PC-3 (cell line): ENCODE data around the gene PDLIM5. TPM values are rescaled to one million over a fixed set of nuclear protein-coding genes. Genes with fewer than 3 reads are reported as not detected.

Experiments
- ATAC-seq: fragments of 200-7000 bp; cut with Tn5 transposase; 2 replicates; pipeline ENCODE4 v1.9.1; 2020; ENCODE audit warnings: mild to moderate bottlenecking, moderate library complexity
- BruUV-seq: library from RNA; stranded (reverse); fragments of 400-500 nt; replicated peaks from 2 replicates; lab custom pipeline; 2021; lab: Mats Ljungman, UMichigan
- CTCF ChIA-PET: fragments of 300-600 bp; sonication (Branson Sonifier 250); formaldehyde crosslinking; loops from one replicate; lab custom pipeline; 2022; ENCODE audit warnings: antibody characterized with exemption; lab: Charles Lee
- POLR2A ChIA-PET: fragments of 300-600 bp; sonication (Branson Sonifier 250); formaldehyde crosslinking; loops from one replicate; lab custom pipeline; 2022; ENCODE audit warnings: antibody characterized with exemption; ENCODE audit not compliant: unreplicated experiment; lab: Charles Lee
- DNase-seq: peaks from one replicate; pipeline ENCODE4 v3.0.0-alpha.2; 2015
- H2AFZ ChIP-seq: fragments of 300-600 bp; sonication (generic); 2 replicates; pipeline ENCODE4 v1.6.0; 2016; ENCODE audit warnings: antibody characterized with exemption, low read length
- H3F3A ChIP-seq: fragments of 300-600 bp; sonication (generic); one replicate; pipeline ENCODE4 v1.6.0; 2017; ENCODE audit warnings: antibody characterized with exemption, low read length, control low read depth, mild to moderate bottlenecking; ENCODE audit not compliant: unreplicated experiment
- H3K27ac ChIP-seq: fragments of 300-600 bp; sonication (generic); 2 replicates; pipeline ENCODE4 v1.5.1; 2016; ENCODE audit warnings: mild to moderate bottlenecking, low read length
- H3K27me3 ChIP-seq: fragments of 300-600 bp; sonication (generic); 2 replicates; pipeline ENCODE4 v1.6.1; 2016; ENCODE audit warnings: low read length, mixed read lengths
- H3K36me3 ChIP-seq: fragments of 300-600 bp; sonication (generic); 2 replicates; pipeline ENCODE4 v1.6.1; 2016; ENCODE audit warnings: low read depth, mixed run types, low read length, mixed read lengths
- H3K4me1 ChIP-seq: fragments of 300-600 bp; sonication (generic); 2 replicates; pipeline ENCODE4 v1.5.1; 2016; ENCODE audit warnings: low read length; ENCODE audit not compliant: insufficient read depth
- H3K4me2 ChIP-seq: fragments of 300-600 bp; sonication (generic); 2 replicates; pipeline ENCODE4 v1.6.0; 2016; ENCODE audit warnings: low read length
- H3K4me3 ChIP-seq: fragments of 300-600 bp; sonication (generic); 2 replicates; pipeline ENCODE4 v1.5.1; 2016; ENCODE audit warnings: mild to moderate bottlenecking, low read length, mixed read lengths
- H3K79me2 ChIP-seq: fragments of 300-600 bp; sonication (generic); 2 replicates; pipeline ENCODE4 v1.6.1; 2017; ENCODE audit warnings: low read length, mixed read lengths
- H3K9ac ChIP-seq: fragments of 300-600 bp; sonication (generic); 2 replicates; pipeline ENCODE4 v1.6.0; 2016; ENCODE audit warnings: mild to moderate bottlenecking, low read length
- H3K9me2 ChIP-seq: fragments of 300-600 bp; sonication (generic); replicated peaks from 2 replicates; pipeline ENCODE4 v1.6.1; 2016; ENCODE audit warnings: mixed run types, low read length, mixed read lengths
- H3K9me3 ChIP-seq: fragments of 300-600 bp; sonication (generic); 2 replicates; pipeline ENCODE4 v1.6.1; 2016; ENCODE audit warnings: low read length, mixed read lengths
- H4K20me1 ChIP-seq: fragments of 300-600 bp; sonication (generic); 2 replicates; pipeline ENCODE4 v1.6.1; 2016; ENCODE audit warnings: low read length, mixed read lengths
- EZH2 ChIP-seq: fragments of 300-600 bp; sonication (generic); IDR thresholded peaks from one replicate; pipeline ENCODE4 v1.6.1; 2017; ENCODE audit warnings: antibody characterized with exemption, mild to moderate bottlenecking, low read length; ENCODE audit not compliant: unreplicated experiment
- EZH2phosphoT487 ChIP-seq: fragments of 300-600 bp; sonication (generic); IDR thresholded peaks from 2 replicates; pipeline ENCODE4 v1.6.1; 2018; ENCODE audit warnings: mild to moderate bottlenecking, antibody characterized with exemption, low read length, borderline replicate concordance
- intact Hi-C: fragments of 100-400 bp; cut with micrococcal nuclease; formaldehyde crosslinking; loops from 2 replicates; pipeline ENCODE4 v1.9.0; 2023
- total RNA-seq: library from RNA; depleted of rRNA; stranded (reverse); fragments of >200 nt; gene quantifications from 2 replicates; pipeline ENCODE4 v1.2.3, GENCODE V29; 2014
- TF ChIP-seq, protein P1 (sequence below): fragments of 300-600 bp; sonication (generic); conservative IDR thresholded peaks from 2 replicates; pipeline ENCODE4 v1.5.1; 2017; ENCODE audit warnings: antibody characterized with exemption, low read depth, mild to moderate bottlenecking, low read length

Gene PDLIM5
- total RNA-seq, 1 experiment from 2014 or later = 57.8 TPM

DNA sequence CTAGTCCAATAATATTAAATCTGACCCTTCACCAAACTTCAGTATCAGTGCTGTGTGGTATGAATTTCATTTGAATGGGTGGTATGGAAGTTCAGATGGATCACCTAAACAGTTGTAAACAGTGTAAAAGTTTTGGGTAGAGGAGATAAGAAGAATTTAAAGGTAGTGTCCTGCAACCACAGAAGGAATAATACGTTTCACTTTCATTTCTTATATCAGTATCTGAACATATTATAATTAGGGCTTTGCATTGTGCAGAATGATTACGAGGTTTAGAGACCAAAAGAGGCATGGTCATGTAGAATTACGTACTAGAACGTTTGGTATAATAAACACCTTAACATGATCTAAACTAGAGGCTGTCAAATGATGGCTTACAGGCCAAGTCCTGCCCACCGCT, 116.1 kb downstream of the PDLIM5 start:
- no peaks in the 10 kb centered on the region for H4K20me1 ChIP-seq
- DNase-seq (no peak), ATAC-seq (no peak)
- TF ChIP-seq EZH2phosphoT487 = no peak
- TF ChIP-seq, protein P1, sequence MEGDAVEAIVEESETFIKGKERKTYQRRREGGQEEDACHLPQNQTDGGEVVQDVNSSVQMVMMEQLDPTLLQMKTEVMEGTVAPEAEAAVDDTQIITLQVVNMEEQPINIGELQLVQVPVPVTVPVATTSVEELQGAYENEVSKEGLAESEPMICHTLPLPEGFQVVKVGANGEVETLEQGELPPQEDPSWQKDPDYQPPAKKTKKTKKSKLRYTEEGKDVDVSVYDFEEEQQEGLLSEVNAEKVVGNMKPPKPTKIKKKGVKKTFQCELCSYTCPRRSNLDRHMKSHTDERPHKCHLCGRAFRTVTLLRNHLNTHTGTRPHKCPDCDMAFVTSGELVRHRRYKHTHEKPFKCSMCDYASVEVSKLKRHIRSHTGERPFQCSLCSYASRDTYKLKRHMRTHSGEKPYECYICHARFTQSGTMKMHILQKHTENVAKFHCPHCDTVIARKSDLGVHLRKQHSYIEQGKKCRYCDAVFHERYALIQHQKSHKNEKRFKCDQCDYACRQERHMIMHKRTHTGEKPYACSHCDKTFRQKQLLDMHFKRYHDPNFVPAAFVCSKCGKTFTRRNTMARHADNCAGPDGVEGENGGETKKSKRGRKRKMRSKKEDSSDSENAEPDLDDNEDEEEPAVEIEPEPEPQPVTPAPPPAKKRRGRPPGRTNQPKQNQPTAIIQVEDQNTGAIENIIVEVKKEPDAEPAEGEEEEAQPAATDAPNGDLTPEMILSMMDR = no peak
- TF ChIP-seq EZH2 = no peak
- no TSS peak for BruUV-seq
- CTCF ChIA-PET = no interaction called here
- no peak overlapping the region for H2AFZ ChIP-seq
- POLR2A ChIA-PET = no interaction called here
- H3K36me3 ChIP-seq = no peaks in the 10 kb centered on the region
- H3K4me1 ChIP-seq = no peaks in the 10 kb centered on the region
- H3K9me3 ChIP-seq = no peaks in the 10 kb centered on the region
- no peak overlapping the region for H3K4me3 ChIP-seq
- no peak overlapping the region for H3K27ac ChIP-seq
- no peak overlapping the region for H3K9ac ChIP-seq
- H3K79me2 ChIP-seq = peaks cover 7% of the 10 kb centered on the region; the same call in 1 of the 2 replicates
- no peaks in the 10 kb centered on the region for H3F3A ChIP-seq
- no peaks in the 10 kb centered on the region for H3K9me2 ChIP-seq
- intact Hi-C loops = no loop called here
- no peaks in the 10 kb centered on the region for H3K27me3 ChIP-seq
- H3K4me2 ChIP-seq = no peak overlapping the region

DNA sequence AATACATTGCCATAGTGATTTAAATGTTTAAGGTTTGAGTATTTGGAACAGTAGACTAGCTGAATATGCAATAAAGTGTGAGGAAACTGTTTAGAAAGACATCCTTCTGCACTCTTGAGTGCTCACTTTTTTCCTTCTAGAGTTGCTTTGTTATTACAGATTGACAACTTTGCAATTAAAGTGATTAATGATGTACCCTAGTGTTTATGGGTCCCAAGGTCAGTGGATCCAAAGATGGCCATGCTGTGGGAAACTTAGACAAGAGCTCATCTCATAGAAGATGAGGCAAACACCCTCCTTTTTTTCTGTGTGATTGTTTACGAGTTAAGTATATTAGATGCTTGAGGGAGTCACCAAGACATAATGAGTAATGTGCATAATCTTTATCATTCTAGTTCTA, 118.8 kb downstream of the PDLIM5 start:
- CTCF ChIA-PET = no interaction called here
- H3K4me2 ChIP-seq = no peak overlapping the region
- no peak overlapping the region for H3K4me3 ChIP-seq
- TF ChIP-seq, protein P1 = no peak
- no peak for TF ChIP-seq EZH2phosphoT487
- no peak for TF ChIP-seq EZH2
- no peak for ATAC-seq
- POLR2A ChIA-PET = no interaction called here
- no peaks in the 10 kb centered on the region for H3K4me1 ChIP-seq
- H3F3A ChIP-seq = no peaks in the 10 kb centered on the region
- no peak overlapping the region for H3K9ac ChIP-seq
- no peaks in the 10 kb centered on the region for H4K20me1 ChIP-seq
- DNase-seq = no peak
- H3K27me3 ChIP-seq = no peaks in the 10 kb centered on the region
- intact Hi-C loops = no loop called here
- BruUV-seq = no TSS peak
- no peaks in the 10 kb centered on the region for H3K9me2 ChIP-seq
- no peak overlapping the region for H2AFZ ChIP-seq
- H3K79me2 ChIP-seq = no peaks in the 10 kb centered on the region
- no peaks in the 10 kb centered on the region for H3K36me3 ChIP-seq
- no peaks in the 10 kb centered on the region for H3K9me3 ChIP-seq
- H3K27ac ChIP-seq = no peak overlapping the region

DNA sequence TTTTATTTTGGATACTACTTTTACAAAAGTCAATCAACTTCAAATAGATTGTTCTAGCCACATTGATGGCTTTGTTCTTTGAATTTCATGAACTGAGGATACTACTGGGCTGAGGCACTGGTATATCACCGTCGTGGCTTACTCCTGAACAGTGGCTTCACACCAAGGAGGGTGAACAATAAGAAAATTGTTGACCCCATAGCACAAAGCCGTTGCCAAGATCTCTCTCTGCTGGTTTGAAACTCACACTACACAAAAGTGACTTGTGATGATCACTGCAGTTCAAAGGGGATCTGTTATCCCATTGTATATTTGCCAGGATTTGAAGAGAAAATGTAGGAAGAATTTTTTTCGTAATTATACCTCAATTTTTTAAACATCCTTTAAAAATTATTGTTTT, 119.6 kb downstream of the PDLIM5 start:
- Histone ChIP-seq H3K79me2 (no peaks in the 10 kb centered on the region), H3K27me3 (no peaks in the 10 kb centered on the region), H3K9me3 (no peaks in the 10 kb centered on the region), H3K36me3 (no peaks in the 10 kb centered on the region), H3F3A (no peaks in the 10 kb centered on the region), H3K4me2 (no peak overlapping the region), H3K4me1 (no peaks in the 10 kb centered on the region), H4K20me1 (no peaks in the 10 kb centered on the region), H2AFZ (no peak overlapping the region), H3K9me2 (no peaks in the 10 kb centered on the region), H3K27ac (no peak overlapping the region), H3K9ac (no peak overlapping the region), H3K4me3 (no peak overlapping the region)
- DNase-seq = no peak
- TF ChIP-seq, protein P1 = no peak
- TF ChIP-seq EZH2 (no peak), EZH2phosphoT487 (no peak)
- BruUV-seq = no TSS peak
- no peak for ATAC-seq
- CTCF ChIA-PET = no interaction called here
- POLR2A ChIA-PET = interaction anchor here (0.5 kb wide), 1 partner anchor 9 kb away, joined by 3 read pairs; no protein-coding TSS in a partner anchor
- intact Hi-C loops = no loop called here
